Measurements from ENCODE around the gene SLC31A1. TPM values are rescaled to one million over a fixed set of nuclear protein-coding genes. Genes with fewer than 3 reads are reported as not detected.

Gene SLC31A1
- polyA plus RNA-seq, 1 donor = 7.4 TPM

DNA sequence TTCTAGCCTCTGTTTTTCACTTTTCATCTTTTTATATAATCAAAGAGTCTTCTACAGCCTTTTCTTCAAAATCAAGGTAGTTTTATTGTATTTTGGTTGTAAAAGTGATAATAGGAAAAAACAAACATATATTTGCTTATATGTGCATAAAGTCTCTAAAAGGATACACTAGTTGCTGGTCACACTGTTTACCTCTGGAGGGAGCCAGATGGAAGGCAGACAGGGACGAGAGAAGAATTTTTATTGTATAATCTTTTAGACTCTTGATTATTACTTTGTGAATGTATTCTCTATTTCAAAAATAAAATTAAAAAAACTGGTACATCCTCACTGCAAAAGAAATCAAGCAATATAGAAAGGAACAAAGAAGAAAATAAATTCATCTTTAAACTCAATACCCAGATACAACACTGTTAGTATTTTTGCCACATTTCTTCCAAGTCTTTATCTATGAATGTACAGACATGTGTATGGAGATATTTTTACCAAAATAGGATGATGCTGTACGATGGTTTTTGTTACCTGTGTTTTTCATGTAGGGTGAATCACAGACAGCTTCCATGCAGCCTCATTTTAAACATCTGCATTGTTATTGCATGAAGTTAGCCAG, 88.0 kb downstream of the SLC31A1 start:
- DNase-seq = peak; percentile 33

- DNase-seq = no peak
Observed at GRCh38 chr9:113310538-113310937, 89.2 kb downstream of the SLC31A1 start.

- no peak for DNase-seq
Observed at GRCh38 chr9:113311961-113312360, 90.6 kb downstream of the SLC31A1 start.

- DNase-seq = no peak
Observed at GRCh38 chr9:113313261-113313660, 91.9 kb downstream of the SLC31A1 start.

Other genes with a start within 250 kb of the SLC31A1 start
- 3.7 TPM for gene ZNF883, start 209.4 kb upstream of the SLC31A1 start, polyA plus RNA-seq (ENCODE audit: insufficient read length)
- 3.5 TPM for gene ZFP37, start 164.8 kb upstream of the SLC31A1 start, polyA plus RNA-seq (ENCODE audit: insufficient read length)
- gene SLC31A2, start 70.5 kb upstream of the SLC31A1 start, polyA plus RNA-seq (ENCODE audit: insufficient read length) = 3.3 TPM
- 22.4 TPM for gene FKBP15, start 267 bp upstream of the SLC31A1 start, polyA plus RNA-seq (ENCODE audit: insufficient read length)
- gene CDC26, start 54.0 kb downstream of the SLC31A1 start, polyA plus RNA-seq (ENCODE audit: insufficient read length) = 19.2 TPM
- gene PRPF4, start 54.1 kb downstream of the SLC31A1 start, polyA plus RNA-seq (ENCODE audit: insufficient read length) = 19.4 TPM
- not detected for gene RNF183, start 81.8 kb downstream of the SLC31A1 start, polyA plus RNA-seq (ENCODE audit: insufficient read length)
- gene WDR31, start 118.7 kb downstream of the SLC31A1 start, polyA plus RNA-seq (ENCODE audit: insufficient read length) = 2.3 TPM
- gene BSPRY, start 128.0 kb downstream of the SLC31A1 start, polyA plus RNA-seq (ENCODE audit: insufficient read length) = 0.52 TPM
- 4.9 TPM for gene HDHD3, start 155.4 kb downstream of the SLC31A1 start, polyA plus RNA-seq (ENCODE audit: insufficient read length)
- 20.7 TPM for gene ALAD, start 179.7 kb downstream of the SLC31A1 start, polyA plus RNA-seq (ENCODE audit: insufficient read length)
- 46.6 TPM for gene POLE3, start 189.1 kb downstream of the SLC31A1 start, polyA plus RNA-seq (ENCODE audit: insufficient read length)
- 0.28 TPM for gene C9orf43, start 189.2 kb downstream of the SLC31A1 start, polyA plus RNA-seq (ENCODE audit: insufficient read length)
- 44.8 TPM for gene RGS3, start 242.2 kb downstream of the SLC31A1 start, polyA plus RNA-seq (ENCODE audit: insufficient read length)